GM12878 (cell line): Measurements from ENCODE around the gene PARP15. TPM values are rescaled to one million over a fixed set of nuclear protein-coding genes. Genes with fewer than 3 reads are reported as not detected.

Source experiments
- IKZF1 ChIP-seq: fragments of 450-650 bp; conservative IDR thresholded peaks from 2 replicates; pipeline ENCODE4 v1.6.1; 2017; ENCODE audit warnings: antibody characterized with exemption, mild to moderate bottlenecking
- ZBTB4 ChIP-seq: fragments of 450-650 bp; formaldehyde crosslinking; IDR thresholded peaks from 2 replicates; pipeline ENCODE4 v1.4.0; 2022; ENCODE audit warnings: mild to moderate bottlenecking, moderate library complexity
- ZBTB40 ChIP-seq: fragments of 450-650 bp; IDR thresholded peaks from 2 replicates; pipeline ENCODE4 v1.6.1; 2016; ENCODE audit warnings: mild to moderate bottlenecking, moderate library complexity, borderline replicate concordance
- polyA plus RNA-seq, 11 experiments: library from polyadenylated mRNA; depleted of rRNA in 4 of 11; unstranded in 6 of 11; stranded (reverse) in 5 of 11; fragments of >200 nt; fragmentation: Nextera tagmentation in 4 of 11; fragmentation: Illumina TruSeq in 1 of 11; extraction: Ambion mirVana in 4 of 11; extraction: Trizol in 1 of 11; gene quantifications; 1 replicate in 1 of 11; 2 replicates in 10 of 11; pipeline versions ENCODE4 v1.2.1 to v1.2.3, GENCODE V29; 2011 to 2016; ENCODE audit warnings: inconsistent platforms in 2 of 11, missing spikeins in 2 of 11, low read depth in 1 of 11
- total RNA-seq, 4 experiments: library from RNA; depleted of rRNA in 3 of 4; stranded (reverse); fragments of >200 nt in 3 of 4; fragmentation: Illumina TruSeq in 1 of 4; extraction: Trizol in 1 of 4; gene quantifications; 2 replicates each; pipeline versions ENCODE4 v1.2.1 to v1.2.3, GENCODE V29; 2013 to 2021

PARP15 gene
- total and polyA plus RNA-seq, 10 of the 15 experiments (the other 5 are each of a cell fraction or from before 2014, with no cell fraction given): 9.0 to 234 (median 36.3) TPM

GRCh38 chr3:122568755-122569154 lies 8.7 kb upstream of the PARP15 start (continued):
- TF ChIP-seq ZBTB4 (CRISPR knock-in tag) (no peak), ZBTB40 (no peak), IKZF1 (no peak)
